IMR-90 (cell line): ENCODE measurements around the gene FOXC2. TPM values are rescaled to one million over a fixed set of nuclear protein-coding genes. Genes with fewer than 3 reads are reported as not detected.

Experiments used
- ATAC-seq: fragments of 200-7000 bp; cut with Tn5 transposase; 2 replicates; pipeline ENCODE4 v1.9.1; 2020; ENCODE audit warnings: low read depth, mild to moderate bottlenecking, moderate library complexity
- BruUV-seq: library from RNA; stranded (reverse); fragments of 400-500 nt; replicated peaks from 2 replicates; lab custom pipeline; 2021; lab: Mats Ljungman, UMichigan
- CTCF ChIA-PET: fragments of 300-600 bp; formaldehyde crosslinking; extraction: SDS; loops from one replicate; lab custom pipeline; 2021; ENCODE audit warnings: antibody characterized with exemption; lab: Yijun Ruan, JAX
- POLR2A ChIA-PET: fragments of 300-600 bp; sonication (Branson Sonifier 250); formaldehyde crosslinking; loops from one replicate; lab custom pipeline; 2022; ENCODE audit warnings: antibody characterized with exemption; ENCODE audit not compliant: unreplicated experiment; lab: Charles Lee
- DNase-seq: peaks from one replicate; pipeline ENCODE4 v3.0.0; 2013
- H2AFZ ChIP-seq: replicated peaks from 2 replicates; pipeline ENCODE3; 2013; ENCODE audit warnings: low read length, mild to moderate bottlenecking; ENCODE audit not compliant: poor library complexity
- H2AK5ac ChIP-seq: 2 replicates; pipeline ENCODE4 v1.6.1; 2013; ENCODE audit warnings: low read depth, low read length, inconsistent platforms
- H2AK9ac ChIP-seq: replicated peaks from 2 replicates; pipeline ENCODE3; 2013; ENCODE audit warnings: mild to moderate bottlenecking, low read depth, low read length, moderate library complexity; ENCODE audit not compliant: poor library complexity
- H2BK120ac ChIP-seq: 2 replicates; pipeline ENCODE4 v1.6.1; 2013; ENCODE audit warnings: low read depth, low read length, inconsistent platforms
- H2BK15ac ChIP-seq: 3 replicates; pipeline ENCODE4 v1.6.1; 2013; ENCODE audit warnings: low read depth, low read length, inconsistent platforms
- H2BK20ac ChIP-seq: 2 replicates; pipeline ENCODE4 v1.6.1; 2013; ENCODE audit warnings: low read depth, mild to moderate bottlenecking, inconsistent platforms, low read length, moderate library complexity
- H2BK5ac ChIP-seq: 2 replicates; pipeline ENCODE4 v1.6.1; 2013; ENCODE audit warnings: mild to moderate bottlenecking, low read depth, low read length, inconsistent platforms; ENCODE audit not compliant: poor library complexity, severe bottlenecking
- H3K14ac ChIP-seq: replicated peaks from 2 replicates; pipeline ENCODE4 v1.6.1; 2013; ENCODE audit warnings: low read depth, low read length, inconsistent platforms
- H3K18ac ChIP-seq: 2 replicates; pipeline ENCODE4 v1.6.1; 2013; ENCODE audit warnings: low read depth, low read length, control low read depth
- H3K23ac ChIP-seq: 2 replicates; pipeline ENCODE4 v1.6.1; 2013; ENCODE audit warnings: low read depth, low read length, inconsistent platforms
- H3K27ac ChIP-seq: 2 replicates; pipeline ENCODE4 v1.5.1; 2013; ENCODE audit warnings: mild to moderate bottlenecking, control low read depth, low read length; ENCODE audit not compliant: insufficient read depth
- H3K27me3 ChIP-seq: 2 replicates; pipeline ENCODE4 v1.6.1; 2013; ENCODE audit warnings: low read length; ENCODE audit not compliant: control insufficient read depth, insufficient read depth
- H3K36me3 ChIP-seq: 2 replicates; pipeline ENCODE4 v1.6.1; 2013; ENCODE audit warnings: low read length, mixed read lengths; ENCODE audit not compliant: control insufficient read depth, insufficient read depth
- H3K4ac ChIP-seq: 2 replicates; pipeline ENCODE4 v1.6.1; 2013; ENCODE audit warnings: low read depth, low read length, inconsistent platforms
- H3K4me1 ChIP-seq: 2 replicates; pipeline ENCODE4 v1.6.1; 2013; ENCODE audit warnings: low read length, mixed read lengths; ENCODE audit not compliant: control insufficient read depth, insufficient read depth
- H3K4me2 ChIP-seq: 2 replicates; pipeline ENCODE4 v1.6.1; 2013; ENCODE audit warnings: low read depth, mild to moderate bottlenecking, control low read depth, low read length, moderate library complexity
- H3K4me3 ChIP-seq: 2 replicates; pipeline ENCODE4 v1.5.1; 2013; ENCODE audit warnings: low read depth, mild to moderate bottlenecking, control low read depth, low read length, moderate library complexity; ENCODE audit not compliant: insufficient read depth
- H3K56ac ChIP-seq: 2 replicates; pipeline ENCODE4 v1.6.1; 2013; ENCODE audit warnings: low read length, inconsistent platforms; ENCODE audit not compliant: insufficient read depth; ENCODE audit errors: extremely low read depth
- H3K79me1 ChIP-seq, 2 experiments: 2 replicates each; pipeline ENCODE4 v1.6.1; 2013; ENCODE audit warnings: low read length in 2 of 2, inconsistent platforms in 1 of 2, low read depth in 1 of 2
- H3K9ac ChIP-seq: 2 replicates; pipeline ENCODE4 v1.6.1; 2013; ENCODE audit warnings: low read depth, low read length, control low read depth
- H3K9me1 ChIP-seq: 2 replicates; pipeline ENCODE4 v1.6.1; 2013; ENCODE audit warnings: low read length, inconsistent platforms; ENCODE audit not compliant: insufficient read depth
- H3K9me3 ChIP-seq: 2 replicates; pipeline ENCODE4 v1.6.1; 2013; ENCODE audit warnings: low read length; ENCODE audit not compliant: control insufficient read depth, insufficient read depth
- H4K20me1 ChIP-seq: 2 replicates; pipeline ENCODE4 v1.6.1; 2013; ENCODE audit warnings: low read length, inconsistent platforms; ENCODE audit not compliant: insufficient read depth
- H4K5ac ChIP-seq: 2 replicates; pipeline ENCODE4 v1.6.1; 2013; ENCODE audit warnings: mild to moderate bottlenecking, low read depth, low read length, control low read depth
- H4K8ac ChIP-seq, 2 experiments: 2 replicates each; pipeline ENCODE4 v1.6.1; 2013; ENCODE audit warnings: low read depth in 2 of 2, low read length in 2 of 2, control low read depth in 1 of 2, inconsistent platforms in 1 of 2
- H4K91ac ChIP-seq: 2 replicates; pipeline ENCODE4 v1.6.1; 2013; ENCODE audit warnings: low read depth, low read length, inconsistent platforms; ENCODE audit not compliant: insufficient read depth
- ELK1 ChIP-seq: fragments of 150-350 bp; IDR thresholded peaks from 2 replicates; pipeline ENCODE4 v1.6.1; 2016; ENCODE audit warnings: low read depth, mild to moderate bottlenecking, low read length, moderate library complexity, borderline replicate concordance
- FOS ChIP-seq: fragments of 150-350 bp; IDR thresholded peaks from 2 replicates; pipeline ENCODE4 v1.6.1; 2016; ENCODE audit warnings: low read depth, low read length
- NFE2L2 ChIP-seq: fragments of 150-350 bp; IDR thresholded peaks from 2 replicates; pipeline ENCODE4 v1.6.1; 2016; ENCODE audit warnings: low read depth, mild to moderate bottlenecking, low read length
- RFX5 ChIP-seq: IDR thresholded peaks from 2 replicates; pipeline ENCODE4 v1.8.0; 2012; ENCODE audit warnings: low read depth, mild to moderate bottlenecking, low read length, moderate library complexity
- WGBS, 2 experiments: methylation state at CpG; one replicate each; pipeline versions ENCODE4 v1.1.5 to v1.1.7; 2013; ENCODE audit warnings: missing lambda C conversion rate in 2 of 2; ENCODE audit not compliant: insufficient read length in 1 of 2; ENCODE audit errors: extremely low coverage in 2 of 2; 5-methylcytosine and 5-hydroxymethylcytosine counted together
- dilution Hi-C: fragments of 300-500 bp; cut with HindIII; formaldehyde crosslinking; loops from one replicate; pipeline ENCODE4 v1.14.3; 2018; ENCODE audit warnings: low sequenced_read_pairs; ENCODE audit not compliant: unreplicated experiment
- in situ Hi-C: fragments of 300-500 bp; cut with MboI; formaldehyde crosslinking; loops from 3 replicates; pipeline ENCODE4 v1.14.3; 2019; ENCODE audit warnings: low sequenced_read_pairs, inconsistent platforms, mixed read lengths
- intact Hi-C: fragments of 100-400 bp; cut with micrococcal nuclease; formaldehyde crosslinking; loops from 2 replicates; pipeline ENCODE4 v1.10.0; 2022
- polyA plus RNA-seq, 3 experiments: library from polyadenylated mRNA; depleted of rRNA; stranded (reverse); fragments of >200 nt; gene quantifications; 2 replicates each; pipeline ENCODE4 v1.2.3, GENCODE V29; 2012; ENCODE audit warnings: low replicate concordance in 1 of 3
- total RNA-seq: library from RNA; depleted of rRNA; stranded (reverse); fragments of >200 nt; gene quantifications from 2 replicates; pipeline ENCODE4 v1.2.3, GENCODE V29; 2012

Gene FOXC2
- total and polyA plus RNA-seq, 2 of the 4 experiments (the other 2 are of a cell fraction), result 0.90 to 6.4 TPM

GRCh38 chr16:86609661-86610060 is 43.0 kb downstream of the FOXC2 start:
- Histone ChIP-seq H3K18ac (peak overlapping the region; percentile 95), H2BK5ac (peak overlapping the region; percentile 98), H3K14ac (peak overlapping the region; percentile 85), H2AFZ (peak overlapping the region; percentile 66), H3K27ac (peak overlapping the region; percentile 92), H3K4me3 (no peak overlapping the region), H3K79me1 (peaks cover 0 to 27% of the 10 kb centered on the region in 2 experiments; a peak in 3 of 4 replicates), H3K9ac (peak overlapping the region; percentile 59), H4K8ac (peak overlapping the region; percentile 71 to 93), H2BK120ac (peak overlapping the region; percentile 98), H3K56ac (peak overlapping the region; percentile 88), H2AK5ac (peak overlapping the region; percentile 97), H3K9me3 (no peaks in the 10 kb centered on the region), H3K23ac (peak overlapping the region; percentile 93), H4K20me1 (peaks cover 4% of the 10 kb centered on the region), H2AK9ac (peak overlapping the region; percentile 88), H4K91ac (peak overlapping the region; percentile 98), H3K36me3 (no peaks in the 10 kb centered on the region), H3K4me2 (peak overlapping the region; percentile 44; the same call in 1 of the 2 replicates), H2BK15ac (peak overlapping the region; percentile 94; the same call in 2 of the 3 replicates), H3K9me1 (peaks cover 29% of the 10 kb centered on the region), H2BK20ac (peak overlapping the region; percentile 98), H3K4ac (peak overlapping the region; percentile 98), H3K4me1 (peaks cover 28% of the 10 kb centered on the region), H4K5ac (peak overlapping the region; percentile 89), H3K27me3 (no peaks in the 10 kb centered on the region)
- ATAC-seq (no peak), DNase-seq (no peak)
- 67% methylated on average over 1 of the region's 10 CpGs; no CpG with 5 or more reads in 1 of the 2 experiments for WGBS, 2 experiments
- CTCF ChIA-PET, result interaction anchor here (0.9 kb wide), 1 partner anchor 28 kb away, joined by 3 read pairs; no protein-coding TSS in a partner anchor
- no TSS peak for BruUV-seq
- no peak for TF ChIP-seq ELK1
- TF ChIP-seq NFE2L2, result no peak
- TF ChIP-seq RFX5, result no peak
- TF ChIP-seq FOS, result no peak
- POLR2A ChIA-PET, result no interaction called here
- intact Hi-C loops (loop anchor here (2.0 to 5.0 kb wide), 3 partner anchors 19 to 53 kb away; partner anchors contain the start of gene FOXL1), dilution Hi-C loops (no loop called here), in situ Hi-C loops (no loop called here)
